Umbilical cord (tissue), 2 donors: Measurements from ENCODE around the gene COL2A1. TPM values are rescaled to one million over a fixed set of nuclear protein-coding genes. Genes with fewer than 3 reads are reported as not detected.
A peak's percentile ranks its signal among the peaks of the same experiment; 100 is the strongest.

ENCODE experiments used
- DNase-seq: peaks from one replicate; pipeline ENCODE4 v3.0.0-alpha.2; 2015; ENCODE audit warnings: low spot score
- total RNA-seq: library from RNA; depleted of rRNA; stranded (reverse); fragments of >200 nt; gene quantifications from one replicate; pipeline ENCODE4 v1.2.3, GENCODE V29; 2014; ENCODE audit warnings: low replicate concordance; ENCODE audit not compliant: insufficient read depth

The COL2A1 gene
- total RNA-seq = 0.48 TPM

DNA sequence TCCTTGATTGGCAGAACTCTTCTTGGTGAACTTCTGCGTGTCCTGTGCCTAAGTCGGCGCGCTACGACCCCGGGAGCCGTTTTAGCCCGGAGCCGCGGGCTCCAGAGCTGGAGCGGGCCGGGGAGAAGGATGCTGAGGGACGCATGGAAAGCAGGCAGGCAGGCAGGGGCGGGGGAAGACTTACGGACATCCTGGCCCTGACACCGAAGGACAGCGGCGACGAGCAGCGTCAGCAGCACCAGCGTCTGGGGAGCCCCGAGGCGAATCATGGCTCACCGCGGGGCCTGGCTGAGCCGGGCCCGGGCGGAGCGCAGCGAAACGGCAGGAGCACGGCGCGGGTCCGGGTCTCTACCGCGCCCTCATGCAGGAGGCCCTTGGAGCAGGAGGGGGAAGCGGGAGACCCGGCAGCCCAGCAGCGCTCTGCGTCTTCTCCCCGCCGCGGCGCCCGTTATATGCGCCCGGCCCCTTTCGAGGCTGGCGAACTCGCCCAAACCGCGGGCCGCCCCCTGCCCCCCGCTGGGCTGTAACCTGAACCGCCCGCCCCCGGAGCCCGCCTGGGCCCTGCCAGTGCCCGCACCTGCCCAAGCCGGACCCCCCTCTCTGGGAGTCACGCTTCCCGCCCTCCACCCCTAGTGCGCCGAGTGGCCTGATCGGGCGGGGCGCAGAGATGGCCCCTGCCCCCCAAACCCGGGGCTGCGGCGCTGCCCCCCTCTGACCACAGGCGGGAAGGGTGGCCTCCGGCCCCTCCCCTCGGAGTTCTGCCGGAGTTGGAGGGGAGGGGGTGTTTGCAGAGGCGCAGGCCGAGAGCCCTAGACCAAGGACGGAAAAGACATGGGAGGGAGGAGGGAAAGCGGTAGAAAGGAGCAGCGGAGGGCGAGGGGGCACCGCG, at the start of gene COL2A1:
COL2A1 (minus strand) TSS at position 424 of the 889 bp plus-strand sequence; CDS start at position 269, 155 bp downstream.
- DNase-seq = peak; percentile 38

DNA sequence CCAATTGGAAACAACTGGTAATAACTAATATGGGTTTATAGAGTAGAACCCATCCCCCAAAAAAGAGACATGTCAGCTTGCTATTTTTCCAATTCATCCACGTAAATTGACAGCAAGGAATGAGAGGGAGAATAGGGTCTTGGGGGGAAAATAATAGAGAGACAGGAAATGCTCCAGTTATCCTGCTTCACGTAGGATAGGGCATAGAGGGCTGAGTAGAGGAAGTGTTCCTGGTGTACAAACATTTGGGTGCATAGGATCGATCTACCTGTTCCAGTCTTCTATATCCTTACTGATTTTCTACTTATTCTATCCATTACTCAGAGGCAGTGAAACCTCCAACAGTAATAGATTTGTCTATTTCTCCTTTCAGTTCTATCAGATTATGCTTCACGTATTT, 49.6 kb upstream of the COL2A1 start:
- DNase-seq = no peak

DNA sequence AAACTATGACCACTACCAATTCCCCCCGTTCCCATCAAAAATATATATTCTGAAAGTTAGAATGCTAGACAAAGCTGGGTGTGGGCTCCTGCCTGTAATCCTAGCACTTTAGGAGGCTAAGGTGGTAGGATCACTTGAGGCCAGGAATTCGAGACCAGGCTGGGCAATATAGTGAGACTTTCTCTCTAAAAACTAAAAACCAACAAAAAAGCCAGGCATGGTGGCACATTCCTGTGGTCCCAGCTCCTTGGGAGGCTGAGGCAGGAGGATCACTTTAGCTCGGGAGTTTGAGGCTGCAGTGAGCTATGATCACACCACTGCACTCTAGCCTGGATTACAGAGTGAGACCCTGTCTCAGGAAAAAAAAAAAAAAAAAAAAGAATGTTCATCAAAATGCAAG, 48.8 kb upstream of the COL2A1 start:
- no peak for DNase-seq

DNA sequence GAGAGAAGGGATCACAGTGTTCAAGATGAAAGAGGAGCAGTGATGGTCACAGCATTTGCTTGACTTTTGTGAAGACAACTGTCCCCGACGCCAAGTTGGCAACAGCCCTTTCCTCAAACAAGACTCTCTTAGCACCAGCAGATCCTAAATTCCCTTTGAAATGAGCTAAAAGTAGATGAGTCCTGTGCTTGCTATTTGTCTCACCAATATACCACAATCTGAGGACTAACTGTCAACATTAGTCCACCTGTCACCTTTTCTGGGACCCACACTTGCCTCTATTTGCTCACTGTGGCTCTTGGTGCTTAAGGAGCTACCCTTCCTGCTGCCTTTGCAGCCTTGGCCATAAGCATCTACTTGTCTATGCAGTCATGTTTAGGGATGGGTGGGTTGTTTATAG, 47.4 kb upstream of the COL2A1 start:
- DNase-seq = no peak

DNA sequence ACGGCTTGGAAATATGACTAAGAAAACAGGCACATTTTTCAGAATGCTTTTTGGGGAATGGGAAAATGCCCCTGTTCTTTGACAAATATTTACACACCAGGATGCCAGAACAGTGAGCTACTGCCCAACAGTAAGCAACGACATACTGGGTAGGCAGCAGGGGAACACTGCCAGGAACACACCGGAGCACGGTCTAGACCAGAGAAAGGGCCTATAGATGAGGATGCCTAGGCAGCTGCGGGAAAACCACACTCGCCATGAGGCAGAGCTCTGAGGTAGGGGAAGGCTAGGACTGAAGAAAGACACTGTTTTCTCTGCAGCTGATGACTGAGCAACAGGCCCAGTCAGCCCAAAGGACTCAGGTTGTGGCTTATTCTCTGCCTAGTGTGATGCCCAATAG, 45.9 kb upstream of the COL2A1 start:
- no peak for DNase-seq

DNA sequence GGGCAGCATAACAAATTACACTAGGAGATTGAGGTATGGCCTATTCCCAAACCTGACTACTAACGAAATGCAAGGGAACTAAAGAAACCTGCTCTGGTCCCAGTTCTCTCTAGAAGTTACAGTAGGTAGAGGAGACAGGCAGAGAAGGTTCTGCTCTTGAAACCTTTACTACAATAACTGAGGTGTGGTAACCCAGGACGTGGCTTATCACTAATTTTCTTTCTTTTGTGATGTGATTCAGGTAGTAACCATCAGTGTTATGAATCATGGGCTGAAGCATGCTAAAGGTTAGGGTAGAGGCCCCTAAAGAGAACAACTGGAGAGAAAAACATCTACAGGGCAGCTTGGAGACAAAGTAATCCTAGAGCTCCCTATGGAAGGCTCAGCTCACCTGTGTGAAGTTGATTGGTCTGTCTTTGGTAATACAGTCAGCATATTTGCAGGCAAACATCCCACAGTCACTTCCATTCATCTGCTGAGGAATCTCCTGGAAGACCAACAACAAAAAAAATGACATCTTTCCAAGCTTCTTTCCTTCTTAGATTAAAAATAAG, 41.8 kb upstream of the COL2A1 start:
- no peak for DNase-seq

DNA sequence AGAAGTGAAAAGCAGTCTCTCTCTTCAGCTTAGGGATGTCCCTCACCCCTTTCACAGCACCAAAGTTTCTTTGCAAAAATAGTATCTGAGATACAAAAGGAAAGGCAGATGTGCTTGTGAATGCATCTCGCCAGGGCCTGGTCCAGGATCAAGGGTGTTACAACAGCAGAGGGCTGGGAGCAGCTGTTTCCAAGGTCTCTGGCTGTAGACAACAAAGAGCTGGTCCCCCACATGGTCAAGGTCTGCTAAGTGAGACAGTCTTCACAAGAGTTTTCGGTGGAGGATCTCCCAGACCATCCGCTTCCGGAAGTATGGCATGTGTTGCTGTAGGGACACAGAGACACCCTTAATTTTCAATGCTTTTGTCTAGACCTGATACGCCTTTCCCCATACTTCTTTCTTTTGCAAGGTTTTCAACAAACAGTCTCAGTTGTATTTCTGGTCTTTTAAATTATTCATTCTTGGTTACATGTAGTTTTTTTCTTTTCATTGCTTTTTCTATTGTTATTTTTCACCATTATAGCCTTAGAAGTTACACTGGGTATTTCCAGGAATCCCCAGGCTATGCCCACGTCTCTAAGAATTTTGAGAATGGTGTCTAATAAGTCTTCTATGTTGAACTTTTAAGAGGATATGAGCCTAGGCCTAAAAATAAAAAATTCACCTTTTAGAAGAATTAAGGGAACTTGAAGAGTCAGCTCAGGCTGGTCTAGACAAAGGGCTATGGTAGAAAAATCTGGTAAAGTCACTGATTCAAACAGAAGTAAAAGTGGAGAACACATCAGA, 41.0 kb upstream of the COL2A1 start:
- DNase-seq = no peak

DNA sequence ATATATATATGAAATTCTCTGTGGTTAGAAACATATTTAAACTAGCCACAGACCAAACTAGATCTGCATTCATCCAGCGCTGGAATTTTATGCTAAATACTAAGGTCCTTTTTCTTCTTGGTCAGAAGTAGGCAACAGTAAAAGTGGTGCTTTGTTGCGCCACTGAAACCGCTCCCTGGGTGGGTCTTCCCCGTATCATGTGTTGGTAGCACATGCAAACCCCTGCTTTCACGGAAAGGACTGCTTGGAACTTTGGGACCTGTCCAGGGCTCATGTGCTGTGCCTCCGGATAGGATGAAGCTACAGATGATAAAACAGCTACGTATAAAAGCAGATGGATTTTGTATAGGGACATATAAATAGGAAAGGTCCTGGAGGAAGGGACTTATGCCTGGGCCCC, 40.1 kb upstream of the COL2A1 start:
- DNase-seq = no peak

DNA sequence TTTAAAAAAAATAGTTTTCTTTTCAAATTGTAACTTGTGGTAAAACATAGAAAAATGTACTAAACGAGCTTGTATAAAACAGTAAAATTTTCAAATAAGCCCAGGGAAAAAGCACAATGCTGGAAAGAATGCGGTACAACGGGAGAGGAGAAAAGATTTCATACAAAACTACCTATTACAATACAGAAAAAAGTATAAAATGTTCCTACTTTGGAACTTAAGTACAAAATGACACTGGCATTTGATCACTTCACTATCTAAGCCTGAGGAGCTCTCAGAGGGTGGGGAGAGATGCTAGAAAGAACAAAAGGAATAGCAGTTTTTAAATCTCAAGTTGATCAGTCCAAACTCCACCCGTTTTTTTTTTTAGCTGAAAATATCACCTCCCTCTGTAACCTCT, 39.5 kb upstream of the COL2A1 start:
- no peak for DNase-seq

DNA sequence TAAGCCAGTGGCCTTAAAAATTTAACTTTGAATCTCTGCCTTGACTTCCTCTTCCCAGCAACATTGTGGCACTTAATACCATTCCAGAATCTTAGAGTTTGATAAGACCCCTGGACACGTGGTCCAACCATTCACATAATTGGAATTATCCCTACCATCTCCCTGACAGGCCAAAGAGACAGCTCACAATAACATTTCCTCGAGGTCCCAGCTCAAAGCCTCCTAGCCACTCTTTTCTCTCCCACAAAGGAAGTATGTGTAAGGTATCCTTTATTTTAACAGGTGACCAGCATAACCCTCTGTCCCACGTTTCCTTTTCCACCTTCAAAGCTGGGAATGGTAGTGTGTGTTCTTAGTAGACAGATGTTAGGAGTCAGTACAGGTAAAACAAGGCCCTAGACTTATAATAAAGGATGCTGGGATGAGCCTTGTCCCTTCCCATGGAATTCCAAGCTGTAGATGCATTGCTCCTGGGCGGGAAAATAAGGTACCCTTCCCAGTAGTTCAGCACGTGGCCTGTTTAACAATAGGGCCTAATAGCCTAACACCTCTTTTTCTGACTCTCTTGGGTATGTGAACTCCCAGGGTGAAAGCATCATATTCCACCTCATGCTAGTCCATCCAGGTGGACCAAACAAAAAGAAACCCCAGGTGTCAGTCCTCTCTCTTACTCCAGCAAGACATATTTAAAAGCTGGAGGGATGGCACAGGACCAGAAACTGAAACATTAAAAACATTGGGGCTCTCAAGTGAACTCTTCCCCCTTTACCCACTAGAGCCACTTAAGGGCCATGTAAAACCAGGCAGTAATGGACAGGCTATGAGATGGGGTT, 37.5 kb upstream of the COL2A1 start:
- DNase-seq = no peak

DNA sequence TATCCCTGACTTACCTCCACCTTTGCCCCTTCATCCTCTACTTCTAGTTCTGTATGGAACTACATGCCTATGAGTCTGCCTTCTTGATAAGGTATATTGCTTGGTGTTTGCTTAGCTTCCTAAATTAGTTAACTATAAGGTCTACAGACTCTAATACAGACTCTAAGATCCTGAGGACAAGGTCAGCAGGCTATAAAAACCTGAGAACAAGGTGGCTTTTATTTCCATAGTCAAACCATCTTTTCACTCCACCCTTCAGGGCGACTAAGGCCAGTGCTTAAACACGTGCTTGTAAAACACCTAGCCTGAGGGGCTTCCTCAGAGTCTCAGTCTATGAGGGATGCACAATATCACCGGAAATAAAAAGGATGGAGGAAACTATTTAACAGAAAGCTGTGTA, 36.1 kb upstream of the COL2A1 start:
- no peak for DNase-seq

DNA sequence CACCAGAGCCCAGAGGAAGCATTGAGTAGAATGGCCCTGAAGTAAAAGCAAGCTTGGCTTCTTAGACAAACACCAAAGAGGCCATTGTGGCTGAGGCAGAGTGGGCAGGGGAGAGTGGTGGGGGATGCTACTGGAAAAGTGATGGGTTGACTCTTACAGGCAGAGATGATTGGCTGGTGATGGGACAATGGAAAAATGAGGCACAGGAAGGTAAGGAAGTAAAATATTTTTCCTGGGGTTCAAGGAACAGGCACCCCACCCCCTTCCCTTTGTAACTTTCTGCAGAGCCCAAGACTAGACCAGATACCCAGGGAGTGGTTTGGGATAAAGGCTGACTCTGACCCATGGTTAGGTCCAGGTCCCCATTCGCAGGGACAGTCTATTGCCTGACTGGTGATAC, 34.9 kb upstream of the COL2A1 start:
- DNase-seq = no peak

DNA sequence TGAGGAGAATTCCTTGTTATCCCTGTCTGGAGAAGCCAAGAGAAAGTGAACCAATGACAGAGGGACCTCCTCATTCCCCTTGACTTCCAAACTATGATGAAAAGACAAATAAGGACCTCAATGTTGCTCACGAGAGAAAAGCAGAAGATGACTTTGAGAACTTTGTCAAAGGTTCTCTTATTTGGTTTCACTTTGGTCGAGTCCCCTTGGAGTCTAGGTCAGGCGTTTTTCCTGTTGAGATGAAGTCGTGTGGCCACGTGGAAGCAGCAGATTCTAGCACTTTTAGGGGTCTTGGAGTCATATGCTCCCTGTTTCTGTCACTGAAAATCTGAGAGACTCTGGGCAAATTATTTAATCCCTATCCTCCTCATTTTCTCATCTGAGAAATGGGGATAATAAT, 33.8 kb upstream of the COL2A1 start:
- peak; percentile 17 for DNase-seq

DNA sequence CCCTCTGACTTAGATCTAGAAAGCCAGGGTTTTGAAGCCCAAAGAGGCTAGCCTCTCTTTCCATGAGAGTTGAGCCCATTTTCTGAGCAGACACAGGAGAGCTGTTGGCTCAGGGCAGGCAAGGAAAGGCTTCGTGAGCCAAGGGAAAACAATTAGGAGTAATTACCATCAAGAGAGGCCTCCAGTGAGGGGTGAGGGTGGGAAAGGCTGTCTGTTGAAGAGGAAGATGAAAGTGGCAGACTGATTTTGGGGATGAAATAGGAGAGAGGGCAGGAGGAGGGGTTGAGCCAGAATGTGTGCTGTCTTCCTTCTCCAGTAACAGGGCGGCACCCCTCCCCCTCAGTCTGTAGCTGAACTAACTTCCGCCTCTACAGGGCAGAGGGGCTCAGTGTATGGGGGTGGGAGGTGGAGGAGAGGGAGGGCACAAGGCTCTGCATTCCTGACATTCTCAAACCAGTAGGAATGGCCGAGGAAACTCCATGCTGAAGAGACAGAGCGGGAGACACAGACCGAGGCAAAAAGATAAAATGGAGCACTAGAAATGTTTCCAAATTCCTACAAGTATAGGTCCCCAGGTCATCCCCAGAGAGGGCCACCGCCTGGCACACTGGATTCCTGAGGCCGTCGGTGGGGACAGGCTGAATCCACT, 33.1 kb upstream of the COL2A1 start:
- peak; percentile 80 for DNase-seq

DNA sequence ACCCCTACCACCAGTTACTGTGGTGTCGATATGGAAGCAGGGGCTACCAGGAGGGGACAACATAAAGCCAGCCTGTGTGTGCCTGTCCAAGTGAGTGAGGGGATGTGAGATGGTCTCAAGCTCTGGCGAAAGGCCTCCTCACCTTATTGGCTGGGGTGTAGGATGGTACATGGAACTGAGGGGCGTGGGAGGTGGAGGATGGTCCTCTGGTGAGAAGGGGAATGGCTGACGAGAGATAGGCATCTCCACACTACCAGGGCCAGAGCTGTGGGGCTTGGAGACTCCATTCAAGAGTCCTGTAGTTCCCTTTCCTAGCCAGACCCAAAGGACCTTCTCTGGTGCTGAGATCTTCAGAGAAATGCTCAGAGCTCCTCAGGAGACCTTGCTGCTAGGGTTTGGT, 32.5 kb upstream of the COL2A1 start:
- no peak for DNase-seq

DNA sequence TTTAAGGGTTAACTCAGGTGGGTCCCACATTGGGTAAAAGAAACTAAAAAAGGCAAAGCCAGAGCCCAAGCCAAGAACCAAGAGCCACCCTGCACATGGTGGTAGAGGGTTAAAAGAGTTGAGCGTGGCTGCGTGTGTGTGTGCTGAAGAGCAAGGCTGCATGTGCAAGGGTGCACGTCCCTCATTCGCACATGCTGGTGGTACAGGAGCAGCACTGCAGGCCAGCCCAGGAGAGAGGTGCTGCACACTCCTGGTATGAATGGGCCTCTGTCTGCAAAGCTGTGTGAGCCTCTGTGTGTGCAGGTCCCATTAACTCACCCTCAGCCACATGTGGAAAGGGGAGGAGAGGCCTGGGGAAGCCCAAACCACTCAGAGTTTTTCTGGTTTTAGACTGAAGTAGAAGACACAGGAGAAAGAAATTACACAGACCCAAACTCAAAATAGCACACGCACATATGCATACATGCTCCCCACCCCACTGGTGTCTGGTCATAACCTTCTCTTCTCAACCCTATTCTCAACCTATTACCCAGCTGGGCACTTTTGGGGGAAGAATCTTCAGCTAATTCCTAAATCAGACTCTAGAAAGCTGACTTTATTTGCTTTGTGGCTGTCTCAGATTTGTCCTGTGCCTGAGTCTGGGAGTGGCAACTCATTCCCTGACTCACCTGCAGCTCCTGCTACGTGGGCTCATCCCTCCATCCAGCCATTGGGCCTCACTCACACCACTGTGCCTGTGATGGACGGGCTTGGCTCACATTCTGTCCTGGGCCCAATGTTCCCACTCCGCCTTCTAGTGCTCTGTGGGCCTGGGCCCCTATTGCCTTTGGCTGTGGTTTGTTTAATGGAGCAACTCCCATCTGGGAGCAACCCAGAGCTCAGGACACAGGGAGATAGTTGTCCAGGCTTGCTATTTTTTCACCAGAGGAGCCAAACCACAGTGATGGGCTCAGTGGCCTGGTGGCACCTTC, 30.8 kb upstream of the COL2A1 start:
- DNase-seq = no peak

DNA sequence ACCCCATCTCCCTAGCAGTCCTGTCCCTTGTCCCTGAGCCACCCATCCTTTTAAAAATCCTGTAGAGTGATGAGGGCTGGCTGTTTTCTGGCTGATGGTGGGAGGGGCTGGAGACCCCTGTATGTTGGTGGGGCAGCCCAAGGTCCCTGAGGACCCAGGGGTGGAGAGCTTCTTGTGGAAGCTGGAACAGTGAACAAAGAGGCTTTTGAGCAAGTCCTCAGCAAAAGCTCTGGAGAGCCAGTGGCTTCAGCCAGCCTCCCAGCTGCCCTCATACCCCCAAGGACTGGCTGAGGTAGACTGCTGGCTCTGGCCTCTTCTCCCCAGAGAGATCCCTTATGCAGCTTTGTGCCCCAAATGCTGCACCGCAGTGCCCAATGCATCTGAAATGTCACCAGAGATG, 29.2 kb upstream of the COL2A1 start:
- DNase-seq = no peak

DNA sequence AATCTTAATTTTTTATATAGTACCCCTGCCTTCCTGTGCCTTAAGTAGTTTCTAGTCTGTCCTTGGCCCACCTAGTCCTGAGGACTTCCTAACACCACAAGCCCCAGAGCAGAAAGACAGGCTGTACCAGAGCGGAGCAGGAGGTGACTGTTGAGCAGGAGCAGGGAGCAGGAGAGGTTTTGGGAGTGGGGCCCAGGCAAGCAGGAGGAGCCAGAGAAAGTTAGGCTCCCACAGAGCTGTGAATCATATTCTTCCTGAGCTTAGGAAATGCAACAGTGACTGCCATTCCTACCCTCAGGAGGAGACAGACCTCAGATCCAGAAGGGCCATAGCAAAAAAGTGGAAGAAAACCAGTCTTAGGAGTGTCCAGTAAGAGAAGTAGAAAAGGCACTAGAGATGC, 28.3 kb upstream of the COL2A1 start:
- peak; percentile 22 for DNase-seq

DNA sequence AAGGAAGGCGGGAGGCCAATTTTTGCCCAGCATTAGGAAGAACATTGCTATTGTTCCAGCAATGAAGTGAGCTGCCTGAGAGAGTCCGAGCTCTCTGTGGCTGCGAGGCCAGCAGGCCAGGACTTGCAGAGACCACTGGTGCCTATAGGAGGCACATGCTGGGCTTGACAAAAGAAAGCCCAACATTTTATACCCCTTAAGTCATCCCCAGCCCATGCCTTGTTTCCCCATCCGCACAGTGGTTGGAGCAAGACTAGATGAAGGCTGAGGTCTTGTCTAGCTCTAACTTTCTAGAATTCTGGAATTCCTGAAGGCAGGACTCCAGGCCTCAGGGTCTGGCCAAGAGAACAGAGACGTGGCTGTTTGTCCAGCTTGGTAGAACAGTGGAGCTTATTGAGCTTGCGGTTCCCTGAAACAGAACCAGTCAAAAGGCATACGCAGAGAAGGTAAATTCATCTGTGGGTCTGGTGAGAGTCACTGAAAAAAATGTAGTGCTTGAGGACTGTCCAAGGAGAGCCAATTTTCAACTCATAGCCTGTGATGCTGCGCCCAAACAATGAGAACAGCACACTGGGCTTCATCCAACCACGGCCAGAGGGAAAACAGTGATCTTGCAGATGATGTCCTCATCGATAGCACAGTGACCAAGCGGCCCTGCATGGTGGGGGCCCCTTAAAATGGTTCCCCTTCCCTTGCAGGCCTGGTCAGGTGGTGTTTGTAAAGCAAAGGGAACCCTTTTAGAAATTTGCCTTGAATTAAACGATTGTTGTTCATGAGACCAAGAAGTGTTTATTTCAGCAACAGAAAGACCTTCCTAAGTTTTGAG, 27.1 kb upstream of the COL2A1 start:
- no peak for DNase-seq
